ENCODE measurements around the gene NECTIN2.
A peak's percentile ranks its signal among the peaks of the same experiment; 100 is the strongest.
"Not testable (repeated sequence)": the region's sequence is repeated elsewhere in the genome, so short reads cannot be mapped to it uniquely, and the experiment has no call there.

Gene NECTIN2

DNA sequence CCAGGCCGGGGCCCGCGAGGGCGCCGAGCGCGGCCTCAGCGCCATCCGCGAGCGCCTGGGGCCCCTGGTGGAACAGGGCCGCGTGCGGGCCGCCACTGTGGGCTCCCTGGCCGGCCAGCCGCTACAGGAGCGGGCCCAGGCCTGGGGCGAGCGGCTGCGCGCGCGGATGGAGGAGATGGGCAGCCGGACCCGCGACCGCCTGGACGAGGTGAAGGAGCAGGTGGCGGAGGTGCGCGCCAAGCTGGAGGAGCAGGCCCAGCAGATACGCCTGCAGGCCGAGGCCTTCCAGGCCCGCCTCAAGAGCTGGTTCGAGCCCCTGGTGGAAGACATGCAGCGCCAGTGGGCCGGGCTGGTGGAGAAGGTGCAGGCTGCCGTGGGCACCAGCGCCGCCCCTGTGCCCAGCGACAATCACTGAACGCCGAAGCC is 62.8 kb downstream of the NECTIN2 start:
- H3K27ac ChIP-seq, result no peak overlapping the region
- no peaks in the 10 kb centered on the region for H3K9me3 ChIP-seq
- no peak for TF ChIP-seq CTCF (IDR thresholded peaks at IDR 0.05)
- H3K36me3 ChIP-seq, result no peaks in the 10 kb centered on the region
- peaks cover 69% of the 10 kb centered on the region for H3K27me3 ChIP-seq
- no peak overlapping the region for H3K4me3 ChIP-seq (ENCODE audit: low read depth in 1 of 2, low read length in 1 of 2)
- H3K4me1 ChIP-seq (ENCODE audit: control insufficient read depth in 1 of 2, insufficient read depth in 1 of 2, low read depth in 1 of 2, low read length in 1 of 2), result peaks cover 3 to 7% of the 10 kb centered on the region in 2 experiments

GRCh38 chr19:44909775-44910174 is 63.7 kb downstream of the NECTIN2 start:
- H3K36me3 ChIP-seq, result no peaks in the 10 kb centered on the region
- H3K27me3 ChIP-seq, result peaks cover 70% of the 10 kb centered on the region
- H3K4me3 ChIP-seq (ENCODE audit: low read depth in 1 of 2, low read length in 1 of 2), result no peak overlapping the region
- TF ChIP-seq CTCF (IDR thresholded peaks at IDR 0.05), result no peak
- no peaks in the 10 kb centered on the region for H3K9me3 ChIP-seq
- peaks cover 10 to 14% of the 10 kb centered on the region in 2 experiments for H3K4me1 ChIP-seq (ENCODE audit: control insufficient read depth in 1 of 2, insufficient read depth in 1 of 2, low read depth in 1 of 2, low read length in 1 of 2)
- H3K27ac ChIP-seq, result no peak overlapping the region

DNA sequence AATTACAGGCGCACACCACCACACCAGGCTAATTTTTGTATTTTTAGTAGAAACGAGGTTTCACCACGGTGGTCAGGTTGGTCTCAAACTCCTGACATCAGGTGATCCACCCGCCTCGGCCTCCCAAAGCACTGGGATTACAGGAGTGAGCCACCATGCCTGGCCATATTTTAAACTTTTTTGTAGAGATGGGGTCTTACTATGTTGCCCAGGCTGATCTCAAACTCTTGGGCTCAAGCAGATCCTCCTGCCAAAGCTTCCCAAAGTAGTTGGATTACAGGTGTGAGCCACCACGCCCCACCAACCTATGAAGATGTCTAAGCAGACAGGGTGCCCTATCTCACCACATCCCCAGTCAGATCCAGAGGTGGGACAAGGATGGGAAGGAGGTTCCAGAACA is 65.8 kb downstream of the NECTIN2 start:
- H3K4me1 ChIP-seq (ENCODE audit: control insufficient read depth in 1 of 2, insufficient read depth in 1 of 2, low read depth in 1 of 2, low read length in 1 of 2), result peaks cover 9 to 11% of the 10 kb centered on the region in 2 experiments
- not testable (repeated sequence) for H3K9me3 ChIP-seq; H3K27ac ChIP-seq; H3K4me3 ChIP-seq (ENCODE audit: low read depth in 1 of 2, low read length in 1 of 2); H3K36me3 ChIP-seq
- H3K27me3 ChIP-seq, result peaks cover 50% of the 10 kb centered on the region

- TF ChIP-seq CTCF (IDR thresholded peaks at IDR 0.05), result no peak
- Histone ChIP-seq H3K4me1 (ENCODE audit: control insufficient read depth in 1 of 2, insufficient read depth in 1 of 2, low read depth in 1 of 2, low read length in 1 of 2) (peaks cover 9 to 11% of the 10 kb centered on the region in 2 experiments), H3K4me3 (ENCODE audit: low read depth in 1 of 2, low read length in 1 of 2) (no peak overlapping the region), H3K27ac (no peak overlapping the region), H3K27me3 (peaks cover 42% of the 10 kb centered on the region), H3K36me3 (no peaks in the 10 kb centered on the region), H3K9me3 (no peaks in the 10 kb centered on the region)
These were observed 66.8 kb downstream of the NECTIN2 start for GRCh38 chr19:44912854-44913253.

- Histone ChIP-seq H3K27me3 (peaks cover 42% of the 10 kb centered on the region), H3K4me1 (ENCODE audit: control insufficient read depth in 1 of 2, insufficient read depth in 1 of 2, low read depth in 1 of 2, low read length in 1 of 2) (peaks cover 9 to 11% of the 10 kb centered on the region in 2 experiments)
- not testable (repeated sequence) for H3K4me3 ChIP-seq (ENCODE audit: low read depth in 1 of 2, low read length in 1 of 2); H3K36me3 ChIP-seq; H3K27ac ChIP-seq; H3K9me3 ChIP-seq
These were observed 67.7 kb downstream of the NECTIN2 start for GRCh38 chr19:44913512-44914432.

DNA sequence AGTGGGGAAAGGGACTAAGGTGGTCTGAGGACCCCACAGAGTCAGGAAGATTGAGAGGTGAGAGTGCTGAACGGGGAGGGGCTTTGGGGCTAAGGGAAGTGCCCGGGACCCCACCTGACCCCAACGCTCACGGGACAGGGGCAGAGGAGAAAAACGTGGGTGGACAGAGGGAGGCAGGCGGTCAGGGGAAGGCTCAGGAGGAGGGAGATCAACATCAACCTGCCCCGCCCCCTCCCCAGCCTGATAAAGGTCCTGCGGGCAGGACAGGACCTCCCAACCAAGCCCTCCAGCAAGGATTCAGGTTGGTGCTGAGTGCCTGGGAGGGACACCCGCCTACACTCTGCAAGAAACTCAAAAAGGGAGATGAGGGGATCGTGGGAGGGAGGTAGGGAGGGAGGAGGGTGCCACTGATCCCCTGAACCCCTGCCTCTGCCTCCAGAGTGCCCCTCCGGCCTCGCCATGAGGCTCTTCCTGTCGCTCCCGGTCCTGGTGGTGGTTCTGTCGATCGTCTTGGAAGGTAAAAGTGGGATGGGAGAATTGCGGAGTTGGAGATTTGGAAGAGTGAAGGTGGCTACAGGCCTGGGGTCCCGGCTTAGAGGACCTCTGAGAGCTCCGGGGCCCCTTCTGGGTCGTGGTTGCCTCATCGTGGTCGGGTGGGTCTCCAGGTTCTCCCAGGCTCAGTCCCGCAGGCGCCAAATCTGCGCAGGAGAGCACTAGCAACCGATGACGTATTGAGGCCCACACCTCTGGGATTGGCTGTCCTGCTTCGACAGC is 68.5 kb downstream of the NECTIN2 start, which contains the start of gene APOC1:
Gene APOC1 (plus strand): TSS at position 176 of the 774 bp plus-strand sequence. CDS start 284 bp downstream, at position 460.
- H3K27me3 ChIP-seq, result peaks cover 42% of the 10 kb centered on the region
- peak within 1 kb of the TSS; percentile 51 to 62 for H3K4me3 ChIP-seq (ENCODE audit: low read depth in 1 of 2, low read length in 1 of 2)
- H3K9me3 ChIP-seq, H3K36me3 ChIP-seq, H3K27ac ChIP-seq: not testable (repeated sequence)
- peaks cover 9 to 11% of the 10 kb centered on the region in 2 experiments for H3K4me1 ChIP-seq (ENCODE audit: control insufficient read depth in 1 of 2, insufficient read depth in 1 of 2, low read depth in 1 of 2, low read length in 1 of 2)
